SW 1271 (cell line): ENCODE measurements around the gene MYDGF.

Source experiments
- DNase-seq, 2 experiments: peaks; one replicate each; lab custom pipeline; 2025; lab: John Stamatoyannopoulos, UW

MYDGF gene

GRCh38 chr19:4675346-4675745, 5.2 kb upstream of the MYDGF start:
- no peak for DNase-seq

- no peak for DNase-seq
Observed at GRCh38 chr19:4673726-4674125, 3.6 kb upstream of the MYDGF start.

GRCh38 chr19:4673216-4673615, 3.1 kb upstream of the MYDGF start:
- DNase-seq: no peak

- no peak for DNase-seq
Observed at GRCh38 chr19:4671185-4671851, 1.2 kb upstream of the MYDGF start.

GRCh38 chr19:4664642-4665041, 5.5 kb downstream of the MYDGF start:
- no peak for DNase-seq

GRCh38 chr19:4662812-4663211, 7.3 kb downstream of the MYDGF start:
- no peak for DNase-seq

- no peak for DNase-seq
Observed at GRCh38 chr19:4662020-4662695, 8.0 kb downstream of the MYDGF start.

GRCh38 chr19:4660993-4661392, 9.1 kb downstream of the MYDGF start:
- no peak for DNase-seq

- DNase-seq: no peak
Observed at GRCh38 chr19:4660181-4660791, 9.9 kb downstream of the MYDGF start.

- DNase-seq: no peak
Observed at GRCh38 chr19:4657835-4658234, 12.3 kb downstream of the MYDGF start.

- DNase-seq: no peak
Observed at GRCh38 chr19:4657262-4657661, 12.9 kb downstream of the MYDGF start.

- no peak for DNase-seq
Observed at GRCh38 chr19:4656102-4656501, 14.0 kb downstream of the MYDGF start.

GRCh38 chr19:4654437-4655361, 15.4 kb downstream of the MYDGF start:
- DNase-seq: no peak

GRCh38 chr19:4653793-4654436, 16.2 kb downstream of the MYDGF start:
- no peak for DNase-seq

- no peak for DNase-seq
Observed at GRCh38 chr19:4652075-4652474, 18.1 kb downstream of the MYDGF start.

GRCh38 chr19:4650159-4650558, 20.0 kb downstream of the MYDGF start:
- DNase-seq: no peak

- DNase-seq: no peak
Observed at GRCh38 chr19:4649392-4650047, 20.6 kb downstream of the MYDGF start.

GRCh38 chr19:4647676-4648644, 22.2 kb downstream of the MYDGF start:
- DNase-seq: no peak

GRCh38 chr19:4645718-4646117, 24.4 kb downstream of the MYDGF start:
- DNase-seq: no peak

- no peak for DNase-seq
Observed at GRCh38 chr19:4642625-4643024, 27.5 kb downstream of the MYDGF start.
